Vagina (tissue), 2 donors: ENCODE results near the gene HMCN2. TPM values are rescaled to one million over a fixed set of nuclear protein-coding genes. Genes with fewer than 3 reads are reported as not detected.

Experiments
- DNase-seq, 2 donors: peaks; one replicate each; pipeline ENCODE4 v3.0.0-alpha.2; 2017; ENCODE audit errors: extremely low spot score in 2 of 2
- H3K27ac ChIP-seq: fragments of 200-600 bp; sonication (generic); one replicate; pipeline ENCODE4 v1.5.1; 2019
- H3K27me3 ChIP-seq: fragments of 200-600 bp; sonication (generic); one replicate; pipeline ENCODE4 v1.5.1; 2019
- H3K36me3 ChIP-seq, 2 donors: fragments of 200-600 bp; sonication (generic); one replicate each; pipeline ENCODE4 v1.5.1; 2017 to 2019
- H3K4me1 ChIP-seq: fragments of 200-600 bp; sonication (generic); one replicate; pipeline ENCODE4 v1.5.1; 2019
- H3K4me3 ChIP-seq, 2 donors: fragments of 200-600 bp; sonication (generic); 1 replicate in 1 of 2; 2 replicates in 1 of 2; pipeline ENCODE4 v1.5.1; 2016 to 2019
- H3K9me3 ChIP-seq: fragments of 200-600 bp; sonication (generic); one replicate; pipeline ENCODE4 v1.5.1; 2019
- CTCF ChIP-seq, 3 experiments: fragments of 450-650 bp in 2 of 3; fragments of 200-600 bp in 1 of 3; sonication (generic) in 1 of 3; IDR thresholded peaks; one replicate each; pipeline ENCODE4 v1.5.1; 2017 to 2019; ENCODE audit warnings: antibody characterized with exemption in 3 of 3, mild to moderate bottlenecking in 2 of 3, moderate library complexity in 2 of 3
- POLR2A ChIP-seq, 2 donors: fragments of 450-650 bp; IDR thresholded peaks; one replicate each; pipeline ENCODE4 v1.6.1; 2017; ENCODE audit warnings: antibody characterized with exemption in 2 of 2, mild to moderate bottlenecking in 2 of 2, moderate library complexity in 2 of 2
- POLR2AphosphoS5 ChIP-seq, 2 donors: sonication (generic); formaldehyde crosslinking; IDR thresholded peaks; one replicate each; pipeline ENCODE4 v1.9.0; 2017; ENCODE audit warnings: antibody characterized with exemption in 2 of 2, mild to moderate bottlenecking in 2 of 2, low read depth in 1 of 2; ENCODE audit not compliant: insufficient read depth in 1 of 2
- intact Hi-C: fragments of 100-400 bp; cut with DNase I; formaldehyde crosslinking; loops from one replicate; pipeline ENCODE4 v1.15.1; 2023
- total RNA-seq: library from RNA; depleted of rRNA; stranded (reverse); fragments of >200 nt; gene quantifications from one replicate; pipeline ENCODE4 v1.2.3, GENCODE V29; 2016

HMCN2 gene
- total RNA-seq, 1 donor from 2014 or later = 5.2 TPM

- peak overlapping the region; percentile 66 for H3K27ac ChIP-seq
- no peak overlapping the region for H3K4me3 ChIP-seq
- no peaks in the 10 kb centered on the region for H3K27me3 ChIP-seq
- intact Hi-C loops = loop anchor here (1.0 kb wide), 1 partner anchor 8 kb away; no protein-coding TSS in a partner anchor
- H3K36me3 ChIP-seq = no peaks in the 10 kb centered on the region
- DNase-seq = no peak
- peaks cover 42% of the 10 kb centered on the region for H3K4me1 ChIP-seq
- no peaks in the 10 kb centered on the region for H3K9me3 ChIP-seq
- TF ChIP-seq CTCF (IDR thresholded peaks at IDR 0.05) = no peak
- no peak for TF ChIP-seq POLR2A (IDR thresholded peaks at IDR 0.05)
- no peak for TF ChIP-seq POLR2AphosphoS5 (IDR thresholded peaks at IDR 0.05; ENCODE audit: insufficient read depth in 1 of 2, low read depth in 1 of 2)
Observed at GRCh38 chr9:130299785-130300615, 34.4 kb downstream of the HMCN2 start.

GRCh38 chr9:130300739-130301138 lies 35.2 kb downstream of the HMCN2 start:
- Histone ChIP-seq H3K9me3 (no peaks in the 10 kb centered on the region), H3K36me3 (no peaks in the 10 kb centered on the region), H3K27ac (peak overlapping the region; percentile 66), H3K4me3 (no peak overlapping the region), H3K4me1 (peaks cover 50% of the 10 kb centered on the region), H3K27me3 (no peaks in the 10 kb centered on the region)
- intact Hi-C loops = loop anchor here (1.0 kb wide), 1 partner anchor 8 kb away; no protein-coding TSS in a partner anchor
- TF ChIP-seq POLR2A (IDR thresholded peaks at IDR 0.05) (no peak), CTCF (IDR thresholded peaks at IDR 0.05) (no peak), POLR2AphosphoS5 (IDR thresholded peaks at IDR 0.05; ENCODE audit: insufficient read depth in 1 of 2, low read depth in 1 of 2) (no peak)
- no peak for DNase-seq

- no peak overlapping the region for H3K4me3 ChIP-seq
- intact Hi-C loops = no loop called here
- TF ChIP-seq CTCF (IDR thresholded peaks at IDR 0.05) (no peak), POLR2AphosphoS5 (IDR thresholded peaks at IDR 0.05; ENCODE audit: insufficient read depth in 1 of 2, low read depth in 1 of 2) (peak in 1 of 2 donors; percentile 72)
- peak overlapping the region; percentile 66 for H3K27ac ChIP-seq
- H3K27me3 ChIP-seq = no peaks in the 10 kb centered on the region
- H3K9me3 ChIP-seq = no peaks in the 10 kb centered on the region
- DNase-seq = no peak
- peaks cover 50% of the 10 kb centered on the region for H3K4me1 ChIP-seq
- H3K36me3 ChIP-seq = no peaks in the 10 kb centered on the region
Observed at GRCh38 chr9:130301483-130302286, 36.1 kb downstream of the HMCN2 start.

GRCh38 chr9:130302785-130303612 lies 37.4 kb downstream of the HMCN2 start:
- peaks cover 40% of the 10 kb centered on the region for H3K4me1 ChIP-seq
- H3K4me3 ChIP-seq = no peak overlapping the region
- intact Hi-C loops = no loop called here
- H3K36me3 ChIP-seq = no peaks in the 10 kb centered on the region
- TF ChIP-seq POLR2AphosphoS5 (IDR thresholded peaks at IDR 0.05; ENCODE audit: insufficient read depth in 1 of 2, low read depth in 1 of 2) (no peak), POLR2A (IDR thresholded peaks at IDR 0.05) (no peak), CTCF (IDR thresholded peaks at IDR 0.05) (no peak)
- DNase-seq = no peak
- no peaks in the 10 kb centered on the region for H3K9me3 ChIP-seq
- peak overlapping the region; percentile 44 for H3K27ac ChIP-seq
- H3K27me3 ChIP-seq = no peaks in the 10 kb centered on the region
